ENCODE results near the gene PRR20G. TPM values are rescaled to one million over a fixed set of nuclear protein-coding genes. Genes with fewer than 3 reads are reported as not detected.
"Not testable (repeated sequence)": the region's sequence is repeated elsewhere in the genome, so short reads cannot be mapped to it uniquely, and the experiment has no call there.

PRR20G gene
- polyA plus RNA-seq, 3 donors: not detected

DNA sequence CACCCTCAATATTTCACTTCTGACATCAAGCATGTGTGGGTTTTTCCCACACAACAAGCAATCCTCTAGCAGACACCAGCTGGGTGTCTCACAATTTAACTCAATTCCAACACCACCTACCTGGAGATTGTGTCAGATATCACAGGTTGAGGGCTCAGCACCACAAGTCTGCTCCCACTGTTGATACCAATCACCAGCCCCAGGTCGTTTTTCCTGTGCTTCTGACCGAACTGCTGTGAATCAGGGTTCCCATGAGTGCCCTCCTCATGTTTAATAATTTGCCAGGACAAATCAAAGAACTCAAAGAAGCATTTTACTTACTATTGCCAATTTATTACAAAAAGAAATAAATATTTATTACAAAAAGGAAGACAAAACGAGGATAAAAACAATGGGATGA is 25.0 kb upstream of the PRR20G start:
- H2AFZ ChIP-seq (ENCODE audit: insufficient read depth, low read depth, low read length, poor library complexity, severe bottlenecking): no peak overlapping the region
- TF ChIP-seq, protein P1, sequence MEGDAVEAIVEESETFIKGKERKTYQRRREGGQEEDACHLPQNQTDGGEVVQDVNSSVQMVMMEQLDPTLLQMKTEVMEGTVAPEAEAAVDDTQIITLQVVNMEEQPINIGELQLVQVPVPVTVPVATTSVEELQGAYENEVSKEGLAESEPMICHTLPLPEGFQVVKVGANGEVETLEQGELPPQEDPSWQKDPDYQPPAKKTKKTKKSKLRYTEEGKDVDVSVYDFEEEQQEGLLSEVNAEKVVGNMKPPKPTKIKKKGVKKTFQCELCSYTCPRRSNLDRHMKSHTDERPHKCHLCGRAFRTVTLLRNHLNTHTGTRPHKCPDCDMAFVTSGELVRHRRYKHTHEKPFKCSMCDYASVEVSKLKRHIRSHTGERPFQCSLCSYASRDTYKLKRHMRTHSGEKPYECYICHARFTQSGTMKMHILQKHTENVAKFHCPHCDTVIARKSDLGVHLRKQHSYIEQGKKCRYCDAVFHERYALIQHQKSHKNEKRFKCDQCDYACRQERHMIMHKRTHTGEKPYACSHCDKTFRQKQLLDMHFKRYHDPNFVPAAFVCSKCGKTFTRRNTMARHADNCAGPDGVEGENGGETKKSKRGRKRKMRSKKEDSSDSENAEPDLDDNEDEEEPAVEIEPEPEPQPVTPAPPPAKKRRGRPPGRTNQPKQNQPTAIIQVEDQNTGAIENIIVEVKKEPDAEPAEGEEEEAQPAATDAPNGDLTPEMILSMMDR (IDR thresholded peaks at IDR 0.05): no peak
- H3K9ac ChIP-seq (ENCODE audit: insufficient read depth, low read length, poor library complexity, severe bottlenecking): no peak overlapping the region
- Mint-ChIP-seq H3K36me3 (no peaks in the 10 kb centered on the region), H3K4me1 (peaks cover 9% of the 10 kb centered on the region), H3K4me3 (no peak overlapping the region), H3K9me3 (peaks cover 0 to 12% (median 0%) of the 10 kb centered on the region in 7 donors), H3K27me3 (ENCODE audit: low read depth in 3 of 3) (peaks cover 10 to 27% (median 14%) of the 10 kb centered on the region in 3 donors), H3K27ac (no peak overlapping the region)
- H3K9me3 ChIP-seq (replicated peaks in 1 of 2; ENCODE audit: control insufficient read depth in 1 of 2, insufficient read depth in 1 of 2, low read length in 2 of 2): no peaks in the 10 kb centered on the region
- intact Hi-C loops (cut with micrococcal nuclease): no loop called here
- no peak overlapping the region for H3K4me2 ChIP-seq (replicated peaks; ENCODE audit: extremely low read depth, low read length, poor library complexity, severe bottlenecking)
- H4K20me1 ChIP-seq (ENCODE audit: insufficient read depth, low read length): no peaks in the 10 kb centered on the region
- no peaks in the 10 kb centered on the region for H3K36me3 ChIP-seq (replicated peaks in 1 of 2; ENCODE audit: control insufficient read depth in 1 of 2, insufficient read depth in 2 of 2, low read length in 2 of 2)
- no peaks in the 10 kb centered on the region for H3K79me2 ChIP-seq (ENCODE audit: insufficient read depth, low read length)
- H3K4me3 ChIP-seq (replicated peaks in 1 of 3; ENCODE audit: low read depth in 2 of 3, low read length in 3 of 3): no peak overlapping the region
- H3K27ac ChIP-seq (ENCODE audit: low read depth in 1 of 2, low read length in 2 of 2): no peak overlapping the region
- WGBS (ENCODE audit: insufficient coverage): 67% methylated on average over 1 of the region's 3 CpGs
- H3K4me1 ChIP-seq (ENCODE audit: control insufficient read depth in 1 of 2, insufficient read depth in 2 of 2, low read length in 2 of 2): peaks cover 7 to 10% of the 10 kb centered on the region in 2 donors
- DNase-seq: no peak
- H3K27me3 ChIP-seq (ENCODE audit: control insufficient read depth in 2 of 2, insufficient read depth in 2 of 2, low read length in 2 of 2): peaks cover 0 to 4% of the 10 kb centered on the region in 2 donors

DNA sequence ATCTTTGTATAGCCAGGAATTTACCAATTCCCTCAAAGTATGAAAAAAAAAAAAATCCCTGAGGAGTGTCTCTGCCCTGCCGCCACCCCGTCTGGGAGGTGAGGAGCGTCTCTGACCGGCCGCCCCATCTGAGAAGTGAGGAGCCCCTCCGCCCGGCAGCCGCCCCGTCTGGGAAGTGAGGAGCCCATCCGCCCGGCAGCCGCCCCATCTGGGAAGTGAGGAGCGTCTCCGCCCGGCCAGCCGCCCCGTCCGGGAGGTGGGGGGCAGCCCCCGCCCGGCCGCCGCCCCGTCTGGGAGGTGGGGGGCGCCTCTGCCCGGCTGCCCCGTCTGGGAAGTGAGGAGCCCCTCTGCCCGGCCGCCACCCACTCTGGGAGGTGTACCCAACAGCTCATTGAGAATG is 21.0 kb upstream of the PRR20G start:
- not testable (repeated sequence) for DNase-seq; H3K79me2 ChIP-seq (ENCODE audit: insufficient read depth, low read length); H3K4me2 ChIP-seq (replicated peaks; ENCODE audit: extremely low read depth, low read length, poor library complexity, severe bottlenecking); H3K4me3 Mint-ChIP-seq; H3K9ac ChIP-seq (ENCODE audit: insufficient read depth, low read length, poor library complexity, severe bottlenecking); H2AFZ ChIP-seq (ENCODE audit: insufficient read depth, low read depth, low read length, poor library complexity, severe bottlenecking); H3K27me3 ChIP-seq (ENCODE audit: control insufficient read depth in 2 of 2, insufficient read depth in 2 of 2, low read length in 2 of 2); H3K36me3 Mint-ChIP-seq; H3K27ac ChIP-seq (ENCODE audit: low read depth in 1 of 2, low read length in 2 of 2); H3K36me3 ChIP-seq (replicated peaks in 1 of 2; ENCODE audit: control insufficient read depth in 1 of 2, insufficient read depth in 2 of 2, low read length in 2 of 2); H3K9me3 Mint-ChIP-seq; H3K9me3 ChIP-seq (replicated peaks in 1 of 2; ENCODE audit: control insufficient read depth in 1 of 2, insufficient read depth in 1 of 2, low read length in 2 of 2); H4K20me1 ChIP-seq (ENCODE audit: insufficient read depth, low read length); H3K4me3 ChIP-seq (replicated peaks in 1 of 3; ENCODE audit: low read depth in 2 of 3, low read length in 3 of 3)
- intact Hi-C loops (cut with micrococcal nuclease): loop anchor here (10.0 kb wide), 2 partner anchors 324 to 394 kb away; partner anchors contain the start of gene PLXNA1 (in 1 of the 2)
- peaks cover 4 to 26% (median 22%) of the 10 kb centered on the region in 3 donors for H3K27me3 Mint-ChIP-seq (ENCODE audit: low read depth in 3 of 3)
- peaks cover 26 to 31% of the 10 kb centered on the region in 2 donors for H3K4me1 ChIP-seq (ENCODE audit: control insufficient read depth in 1 of 2, insufficient read depth in 2 of 2, low read length in 2 of 2)
- H3K27ac Mint-ChIP-seq: peak overlapping the region in 2 of 7 donors; percentile 61 to 82
- 100% methylated on average over 1 of the region's 28 CpGs for WGBS (ENCODE audit: insufficient coverage)
- peaks cover 43% of the 10 kb centered on the region for H3K4me1 Mint-ChIP-seq

Measured in CD14-positive monocyte (primary cell).